C4-2B (cell line): ENCODE data around the gene SYCE3.

ENCODE experiments used
- H3K27ac ChIP-seq: fragments of 450-650 bp; 2 replicates; pipeline ENCODE4 v1.5.1; 2017
- CTCF ChIP-seq: fragments of 450-650 bp; conservative IDR thresholded peaks from 2 replicates; pipeline ENCODE4 v1.5.1; 2017; ENCODE audit warnings: mild to moderate bottlenecking
- ZFX ChIP-seq: fragments of 450-650 bp; IDR thresholded peaks from 2 replicates; pipeline ENCODE4 v1.6.1; 2017

The SYCE3 gene

GRCh38 chr22:50583294-50583861 is 20.7 kb upstream of the SYCE3 start:
- H3K27ac ChIP-seq = peak overlapping the region; percentile 90
- TF ChIP-seq ZFX = peak; percentile 92
- no peak for TF ChIP-seq CTCF

- peak within 1 kb of the TSS; percentile 90 for H3K27ac ChIP-seq
- TF ChIP-seq ZFX (peak; percentile 24; the same call in 1 of the 2 replicates), CTCF (no peak)
Measured at GRCh38 chr22:50582493-50583293, 20.0 kb upstream of the SYCE3 start, which contains the start of gene CHKB. CHKB (minus strand) TSS chr22:50582849; CDS start chr22:50582781, 68 bp downstream.

GRCh38 chr22:50581950-50582492 is 19.3 kb upstream of the SYCE3 start:
- peak overlapping the region; percentile 90 for H3K27ac ChIP-seq
- TF ChIP-seq CTCF (no peak), ZFX (peak; percentile 86; the same call in 1 of the 2 replicates)

- TF ChIP-seq ZFX = no peak
- no peak for TF ChIP-seq CTCF
- peak overlapping the region; percentile 90 for H3K27ac ChIP-seq
Measured at GRCh38 chr22:50581031-50581949, 18.6 kb upstream of the SYCE3 start.

GRCh38 chr22:50579752-50580151 is 17.0 kb upstream of the SYCE3 start:
- H3K27ac ChIP-seq = no peak overlapping the region
- TF ChIP-seq ZFX (no peak), CTCF (no peak)

- no peak overlapping the region for H3K27ac ChIP-seq
Measured at GRCh38 chr22:50578776-50579310, 16.1 kb upstream of the SYCE3 start.

More at GRCh38 chr22:50578776-50579310, 16.1 kb upstream of the SYCE3 start:
- no peak for TF ChIP-seq ZFX
- TF ChIP-seq CTCF = no peak
